Osteocyte (in vitro differentiated cells): Measurements from ENCODE around the gene RASL11B. TPM values are rescaled to one million over a fixed set of nuclear protein-coding genes. Genes with fewer than 3 reads are reported as not detected.

Experiments used
- DNase-seq: peaks from one replicate; pipeline ENCODE4 v3.0.0; 2021; ENCODE audit warnings: mixed read lengths; ENCODE audit not compliant: unreplicated experiment; ENCODE audit errors: extremely low spot score
- H3K27ac Mint-ChIP-seq: one replicate; pipeline ENCODE4 v1.8.0; 2021; ENCODE audit warnings: mild to moderate bottlenecking, mixed read lengths; ENCODE audit not compliant: unreplicated experiment
- H3K27me3 Mint-ChIP-seq: one replicate; pipeline ENCODE4 v1.8.0; 2021; ENCODE audit warnings: mixed read lengths; ENCODE audit not compliant: unreplicated experiment
- H3K36me3 Mint-ChIP-seq: one replicate; pipeline ENCODE4 v1.8.0; 2021; ENCODE audit warnings: mixed read lengths; ENCODE audit not compliant: unreplicated experiment
- H3K4me1 Mint-ChIP-seq: one replicate; pipeline ENCODE4 v1.8.0; 2021; ENCODE audit warnings: mixed read lengths; ENCODE audit not compliant: unreplicated experiment
- H3K4me3 Mint-ChIP-seq: one replicate; pipeline ENCODE4 v1.8.0; 2021; ENCODE audit warnings: mild to moderate bottlenecking, moderate library complexity, mixed read lengths; ENCODE audit not compliant: unreplicated experiment
- H3K9me3 Mint-ChIP-seq: one replicate; pipeline ENCODE4 v1.8.0; 2021; ENCODE audit warnings: mixed read lengths; ENCODE audit not compliant: unreplicated experiment
- total RNA-seq: library from RNA; stranded (reverse); gene quantifications from 2 replicates; pipeline ENCODE4 v1.2.1, GENCODE V29; 2021
- TF ChIP-seq, protein P1 (sequence below): fragments of 200-600 bp; sonication (generic); IDR thresholded peaks from 2 replicates; pipeline ENCODE4 v1.5.0; 2021; ENCODE audit warnings: antibody characterized with exemption, mild to moderate bottlenecking, moderate library complexity

The RASL11B gene
- total RNA-seq, 1 donor from 2014 or later: 0.94 TPM

GRCh38 chr4:52862639-52863161 is 583 bp downstream of the RASL11B start:
- H3K36me3 Mint-ChIP-seq: peaks cover 1% of the 10 kb centered on the region
- H3K9me3 Mint-ChIP-seq: peaks cover 8% of the 10 kb centered on the region
- H3K27me3 Mint-ChIP-seq: peaks cover 32% of the 10 kb centered on the region
- peak overlapping the region; percentile 76 for H3K4me3 Mint-ChIP-seq
- H3K4me1 Mint-ChIP-seq: peaks cover 5% of the 10 kb centered on the region
- TF ChIP-seq, protein P1, sequence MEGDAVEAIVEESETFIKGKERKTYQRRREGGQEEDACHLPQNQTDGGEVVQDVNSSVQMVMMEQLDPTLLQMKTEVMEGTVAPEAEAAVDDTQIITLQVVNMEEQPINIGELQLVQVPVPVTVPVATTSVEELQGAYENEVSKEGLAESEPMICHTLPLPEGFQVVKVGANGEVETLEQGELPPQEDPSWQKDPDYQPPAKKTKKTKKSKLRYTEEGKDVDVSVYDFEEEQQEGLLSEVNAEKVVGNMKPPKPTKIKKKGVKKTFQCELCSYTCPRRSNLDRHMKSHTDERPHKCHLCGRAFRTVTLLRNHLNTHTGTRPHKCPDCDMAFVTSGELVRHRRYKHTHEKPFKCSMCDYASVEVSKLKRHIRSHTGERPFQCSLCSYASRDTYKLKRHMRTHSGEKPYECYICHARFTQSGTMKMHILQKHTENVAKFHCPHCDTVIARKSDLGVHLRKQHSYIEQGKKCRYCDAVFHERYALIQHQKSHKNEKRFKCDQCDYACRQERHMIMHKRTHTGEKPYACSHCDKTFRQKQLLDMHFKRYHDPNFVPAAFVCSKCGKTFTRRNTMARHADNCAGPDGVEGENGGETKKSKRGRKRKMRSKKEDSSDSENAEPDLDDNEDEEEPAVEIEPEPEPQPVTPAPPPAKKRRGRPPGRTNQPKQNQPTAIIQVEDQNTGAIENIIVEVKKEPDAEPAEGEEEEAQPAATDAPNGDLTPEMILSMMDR: no peak
- no peak overlapping the region for H3K27ac Mint-ChIP-seq
- DNase-seq: no peak

GRCh38 chr4:52863324-52863723 is 1.2 kb downstream of the RASL11B start:
- H3K9me3 Mint-ChIP-seq: peaks cover 2% of the 10 kb centered on the region
- H3K27me3 Mint-ChIP-seq: peaks cover 32% of the 10 kb centered on the region
- H3K36me3 Mint-ChIP-seq: no peaks in the 10 kb centered on the region
- TF ChIP-seq, protein P1: no peak
- H3K27ac Mint-ChIP-seq: no peak overlapping the region
- peaks cover 5% of the 10 kb centered on the region for H3K4me1 Mint-ChIP-seq
- no peak for DNase-seq
- H3K4me3 Mint-ChIP-seq: no peak overlapping the region

DNA sequence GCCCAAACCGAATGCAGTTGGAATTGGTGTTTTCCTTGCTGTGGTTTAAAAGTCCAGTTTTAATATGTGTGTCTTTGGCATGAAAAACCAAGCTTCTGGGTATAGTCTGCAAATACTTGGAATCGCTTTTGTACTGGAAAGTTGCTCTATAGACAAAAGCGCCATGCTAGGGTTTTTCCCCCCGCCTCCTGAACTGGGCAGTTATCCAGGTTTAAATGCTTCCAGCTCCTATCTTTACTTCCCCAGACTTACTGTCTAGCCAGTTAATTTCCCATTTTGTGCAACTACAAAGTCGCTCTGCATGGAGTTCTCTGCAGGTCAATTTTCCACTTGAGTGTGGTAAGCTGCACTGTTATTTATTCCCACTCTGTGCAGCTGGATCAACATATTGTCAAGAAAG is 2.7 kb downstream of the RASL11B start:
- Mint-ChIP-seq H3K9me3 (no peaks in the 10 kb centered on the region), H3K4me1 (peaks cover 6% of the 10 kb centered on the region), H3K36me3 (no peaks in the 10 kb centered on the region), H3K27me3 (peaks cover 25% of the 10 kb centered on the region), H3K27ac (no peak overlapping the region), H3K4me3 (no peak overlapping the region)
- TF ChIP-seq, protein P1: no peak
- no peak for DNase-seq

- H3K36me3 Mint-ChIP-seq: no peaks in the 10 kb centered on the region
- H3K4me3 Mint-ChIP-seq: no peak overlapping the region
- H3K4me1 Mint-ChIP-seq: peaks cover 6% of the 10 kb centered on the region
- no peak for DNase-seq
- TF ChIP-seq, protein P1: no peak
- H3K27me3 Mint-ChIP-seq: peaks cover 21% of the 10 kb centered on the region
- H3K9me3 Mint-ChIP-seq: no peaks in the 10 kb centered on the region
- H3K27ac Mint-ChIP-seq: no peak overlapping the region
These were observed 3.2 kb downstream of the RASL11B start for GRCh38 chr4:52865300-52865699.

- no peak for DNase-seq
- Mint-ChIP-seq H3K9me3 (no peaks in the 10 kb centered on the region), H3K4me1 (peaks cover 2% of the 10 kb centered on the region), H3K27ac (no peak overlapping the region), H3K36me3 (peaks cover 2% of the 10 kb centered on the region), H3K4me3 (no peak overlapping the region), H3K27me3 (peaks cover 9% of the 10 kb centered on the region)
- TF ChIP-seq, protein P1: no peak
These were observed 4.6 kb downstream of the RASL11B start for GRCh38 chr4:52866734-52867133.
